Measurements from ENCODE around the gene SUSD4. TPM values are rescaled to one million over a fixed set of nuclear protein-coding genes. Genes with fewer than 3 reads are reported as not detected.

SUSD4 gene
- total and polyA plus RNA-seq, 2 experiments from 2014 or later, result 5.6 to 8.3 TPM

GRCh38 chr1:223394242-223394641, 30.3 kb upstream of the SUSD4 start:
- Histone ChIP-seq H2AFZ (no peak overlapping the region), H3K4me2 (no peak overlapping the region), H3K4me1 (ENCODE audit: insufficient read depth) (no peaks in the 10 kb centered on the region), H3K79me2 (no peaks in the 10 kb centered on the region), H4K20me1 (ENCODE audit: insufficient read depth, poor library complexity, severe bottlenecking) (no peaks in the 10 kb centered on the region), H3K9me2 (replicated peaks; ENCODE audit: insufficient read depth) (no peaks in the 10 kb centered on the region), H3K27me3 (no peaks in the 10 kb centered on the region), H3K36me3 (replicated peaks; ENCODE audit: insufficient read depth, low read depth) (no peaks in the 10 kb centered on the region), H3K27ac (no peak overlapping the region), H3K4me3 (no peak overlapping the region), H3K9me3 (ENCODE audit: low read depth) (no peaks in the 10 kb centered on the region)
- DNase-seq (ENCODE audit: low spot score), result no peak
- TF ChIP-seq, protein P1, sequence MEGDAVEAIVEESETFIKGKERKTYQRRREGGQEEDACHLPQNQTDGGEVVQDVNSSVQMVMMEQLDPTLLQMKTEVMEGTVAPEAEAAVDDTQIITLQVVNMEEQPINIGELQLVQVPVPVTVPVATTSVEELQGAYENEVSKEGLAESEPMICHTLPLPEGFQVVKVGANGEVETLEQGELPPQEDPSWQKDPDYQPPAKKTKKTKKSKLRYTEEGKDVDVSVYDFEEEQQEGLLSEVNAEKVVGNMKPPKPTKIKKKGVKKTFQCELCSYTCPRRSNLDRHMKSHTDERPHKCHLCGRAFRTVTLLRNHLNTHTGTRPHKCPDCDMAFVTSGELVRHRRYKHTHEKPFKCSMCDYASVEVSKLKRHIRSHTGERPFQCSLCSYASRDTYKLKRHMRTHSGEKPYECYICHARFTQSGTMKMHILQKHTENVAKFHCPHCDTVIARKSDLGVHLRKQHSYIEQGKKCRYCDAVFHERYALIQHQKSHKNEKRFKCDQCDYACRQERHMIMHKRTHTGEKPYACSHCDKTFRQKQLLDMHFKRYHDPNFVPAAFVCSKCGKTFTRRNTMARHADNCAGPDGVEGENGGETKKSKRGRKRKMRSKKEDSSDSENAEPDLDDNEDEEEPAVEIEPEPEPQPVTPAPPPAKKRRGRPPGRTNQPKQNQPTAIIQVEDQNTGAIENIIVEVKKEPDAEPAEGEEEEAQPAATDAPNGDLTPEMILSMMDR (IDR thresholded peaks at IDR 0.05; ENCODE audit: poor library complexity), result no peak
- TF ChIP-seq EZH2phosphoT487 (IDR thresholded peaks at IDR 0.05; ENCODE audit: low read depth, severe bottlenecking, unreplicated experiment) (no peak), EZH2 (IDR thresholded peaks at IDR 0.05; ENCODE audit: borderline replicate concordance) (no peak)
- 96% methylated on average over 27 of the region's 27 CpGs for WGBS (ENCODE audit: low lambda C conversion rate, missing lambda C conversion rate)

GRCh38 chr1:223393275-223394214, 29.6 kb upstream of the SUSD4 start, which contains the start of gene CCDC185:
Gene CCDC185, plus strand, starts transcription at chr1:223393415. Its CDS starts 61 bp downstream, at chr1:223393476.
- Histone ChIP-seq H3K79me2 (no peaks in the 10 kb centered on the region), H3K4me2 (no peak within 1 kb of the TSS), H3K27me3 (no peaks in the 10 kb centered on the region), H3K9me3 (ENCODE audit: low read depth) (no peaks in the 10 kb centered on the region), H3K4me1 (ENCODE audit: insufficient read depth) (no peaks in the 10 kb centered on the region), H2AFZ (no peak within 1 kb of the TSS), H4K20me1 (ENCODE audit: insufficient read depth, poor library complexity, severe bottlenecking) (no peaks in the 10 kb centered on the region), H3K36me3 (replicated peaks; ENCODE audit: insufficient read depth, low read depth) (no peaks in the 10 kb centered on the region), H3K27ac (no peak within 1 kb of the TSS), H3K9me2 (replicated peaks; ENCODE audit: insufficient read depth) (no peaks in the 10 kb centered on the region), H3K4me3 (no peak within 1 kb of the TSS)
- no peak for TF ChIP-seq EZH2 (IDR thresholded peaks at IDR 0.05; ENCODE audit: borderline replicate concordance)
- no peak for TF ChIP-seq EZH2phosphoT487 (IDR thresholded peaks at IDR 0.05; ENCODE audit: low read depth, severe bottlenecking, unreplicated experiment)
- TF ChIP-seq, protein P1 (IDR thresholded peaks at IDR 0.05; ENCODE audit: poor library complexity), result no peak
- WGBS (ENCODE audit: low lambda C conversion rate, missing lambda C conversion rate), result 92% methylated on average over 40 of the region's 73 CpGs
- no peak for DNase-seq (ENCODE audit: low spot score)

- no peaks in the 10 kb centered on the region for H3K9me2 ChIP-seq (replicated peaks; ENCODE audit: insufficient read depth)
- TF ChIP-seq EZH2phosphoT487 (IDR thresholded peaks at IDR 0.05; ENCODE audit: low read depth, severe bottlenecking, unreplicated experiment), result no peak
- no peak for TF ChIP-seq EZH2 (IDR thresholded peaks at IDR 0.05; ENCODE audit: borderline replicate concordance)
- TF ChIP-seq, protein P1 (IDR thresholded peaks at IDR 0.05; ENCODE audit: poor library complexity), result no peak
- no peak for DNase-seq (ENCODE audit: low spot score)
- H3K4me1 ChIP-seq (ENCODE audit: insufficient read depth), result no peaks in the 10 kb centered on the region
- no peaks in the 10 kb centered on the region for H3K79me2 ChIP-seq
- H3K27ac ChIP-seq, result no peak overlapping the region
- no peak overlapping the region for H3K4me3 ChIP-seq
- no peaks in the 10 kb centered on the region for H3K9me3 ChIP-seq (ENCODE audit: low read depth)
- H3K27me3 ChIP-seq, result no peaks in the 10 kb centered on the region
- H3K4me2 ChIP-seq, result no peak overlapping the region
- H4K20me1 ChIP-seq (ENCODE audit: insufficient read depth, poor library complexity, severe bottlenecking), result no peaks in the 10 kb centered on the region
- H3K36me3 ChIP-seq (replicated peaks; ENCODE audit: insufficient read depth, low read depth), result no peaks in the 10 kb centered on the region
- no peak overlapping the region for H2AFZ ChIP-seq
Measured at GRCh38 chr1:223390618-223391017, 26.6 kb upstream of the SUSD4 start.

All from hepatocyte (in vitro differentiated cells).